GM21619 (cell line): Measurements from ENCODE around the gene BMP5.

Experiments used
- ATAC-seq: cut with Tn5 transposase; IDR thresholded peaks from one replicate; pipeline ENCODE4 v1.9.1; 2021; ENCODE audit not compliant: unreplicated experiment

BMP5 gene

DNA sequence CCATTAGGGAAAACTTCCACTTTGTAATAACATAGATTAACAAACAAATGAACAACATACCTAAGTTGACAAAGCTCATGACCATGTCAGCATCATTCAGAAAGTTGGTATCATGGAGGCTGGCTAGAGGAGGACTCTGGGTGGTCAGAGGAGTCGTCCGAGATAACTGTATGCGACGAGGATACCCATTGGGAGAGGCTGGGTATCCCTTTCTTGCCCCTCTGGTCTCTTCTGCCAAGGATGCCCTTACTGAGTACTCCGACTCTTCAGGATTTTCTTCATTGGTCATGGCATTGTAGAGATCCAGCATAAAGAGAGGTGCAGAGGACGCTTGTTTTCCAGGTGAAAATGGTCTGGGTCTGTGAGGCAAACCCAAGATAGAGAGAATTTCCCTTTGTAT, 1.1 kb downstream of the BMP5 start:
- no peak for ATAC-seq

DNA sequence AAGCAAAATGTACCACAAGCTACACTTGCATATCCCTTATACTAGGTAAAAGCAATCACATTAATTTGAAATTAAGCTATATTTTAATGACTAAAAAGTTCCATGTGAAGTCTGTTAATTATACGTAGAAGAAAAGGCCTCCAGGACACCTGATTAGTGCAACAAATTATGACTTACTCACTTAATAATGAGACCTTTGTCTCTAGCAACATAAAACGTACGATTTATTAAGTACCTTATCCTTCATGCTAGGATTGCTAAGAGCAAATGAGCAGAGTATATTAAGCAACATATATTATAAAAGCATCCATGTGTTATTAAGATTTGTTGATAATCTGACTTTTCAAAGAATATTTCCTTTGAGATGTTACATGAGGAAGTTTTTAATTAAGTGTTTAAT, 2.5 kb downstream of the BMP5 start:
- ATAC-seq: no peak

DNA sequence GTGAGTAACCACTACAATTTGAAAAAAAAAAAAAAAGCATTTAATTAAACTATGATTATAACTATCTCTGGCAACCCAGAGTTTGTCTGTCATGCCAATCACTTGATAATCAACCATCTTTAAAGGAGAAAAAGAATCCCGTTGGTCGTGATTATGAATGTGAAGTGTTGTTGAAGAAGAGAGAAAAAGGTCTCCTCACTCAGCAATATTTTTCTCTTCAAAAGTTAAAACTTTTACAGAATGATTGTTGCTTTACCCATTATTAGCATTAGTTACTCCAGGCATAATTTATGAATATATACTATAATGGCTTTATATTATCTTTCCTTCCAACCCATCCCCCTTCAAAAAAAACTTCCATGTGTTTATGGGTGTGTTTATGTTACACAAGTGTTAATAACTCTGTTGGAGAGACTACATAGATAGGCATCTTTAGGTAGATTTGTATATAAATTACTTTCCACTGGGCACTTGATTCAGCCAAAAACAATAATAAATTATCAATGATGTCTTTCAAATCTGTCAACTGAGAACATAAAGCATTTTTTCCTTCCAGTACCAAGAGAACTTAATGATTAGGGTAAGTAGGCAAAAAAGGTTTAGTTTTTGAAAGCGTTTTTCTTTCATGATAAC, 5.1 kb downstream of the BMP5 start:
- no peak for ATAC-seq

- ATAC-seq: no peak
These were observed 5.7 kb downstream of the BMP5 start for GRCh38 chr6:55869674-55870073.

- peak; percentile 97 for ATAC-seq
These were observed 6.5 kb downstream of the BMP5 start for GRCh38 chr6:55868771-55869479.

- ATAC-seq: no peak
These were observed 7.2 kb downstream of the BMP5 start for GRCh38 chr6:55868176-55868575.

- ATAC-seq: no peak
These were observed 9.3 kb downstream of the BMP5 start for GRCh38 chr6:55866128-55866527.

DNA sequence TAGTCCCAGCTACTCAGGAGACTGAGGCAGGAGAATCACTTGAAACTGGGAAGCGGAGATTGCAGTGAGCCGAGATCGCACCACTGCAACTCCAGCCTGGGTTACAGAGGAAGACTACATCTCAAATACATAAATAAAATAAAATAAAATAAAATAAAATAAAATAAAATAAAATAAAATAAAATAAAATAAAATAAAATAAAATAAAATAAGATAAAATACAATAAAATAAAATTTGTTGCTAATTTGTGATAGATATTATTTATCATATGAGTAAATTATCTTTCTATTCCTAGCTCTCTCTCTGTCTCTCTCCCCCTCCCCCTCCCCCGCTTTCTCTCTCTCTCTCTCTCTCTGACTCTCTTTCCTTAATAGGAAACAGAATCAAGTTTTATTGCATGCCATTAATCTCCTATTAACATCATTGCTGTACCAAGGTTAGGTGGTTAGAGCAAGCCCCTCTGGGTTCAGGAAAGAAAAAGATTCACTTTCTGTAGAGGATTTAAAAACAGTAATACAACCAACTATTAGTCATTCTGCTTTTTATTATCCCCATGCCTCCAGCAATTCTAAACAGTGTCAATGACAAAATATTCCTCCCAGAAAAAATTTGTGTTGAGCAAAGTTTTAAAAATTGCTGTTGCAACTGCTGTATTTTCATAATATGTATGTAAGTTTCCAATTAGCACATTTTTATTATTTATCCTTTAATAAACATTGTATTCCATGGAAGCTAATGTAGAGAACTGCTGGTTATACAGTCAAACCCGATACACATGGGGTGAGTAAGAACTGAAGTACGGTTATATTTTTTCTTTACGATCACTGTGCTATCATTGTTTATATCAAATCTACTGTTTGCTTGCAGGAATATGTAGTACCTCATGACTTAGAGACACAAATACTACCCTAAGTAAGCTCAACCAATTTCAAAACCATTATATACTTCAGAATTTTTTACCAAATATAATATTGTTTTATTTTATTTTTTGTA, 22.1 kb downstream of the BMP5 start:
- no peak for ATAC-seq

- no peak for ATAC-seq
These were observed 34.0 kb downstream of the BMP5 start for GRCh38 chr6:55841341-55841740.

GRCh38 chr6:55839080-55839479, 36.3 kb downstream of the BMP5 start:
- no peak for ATAC-seq

DNA sequence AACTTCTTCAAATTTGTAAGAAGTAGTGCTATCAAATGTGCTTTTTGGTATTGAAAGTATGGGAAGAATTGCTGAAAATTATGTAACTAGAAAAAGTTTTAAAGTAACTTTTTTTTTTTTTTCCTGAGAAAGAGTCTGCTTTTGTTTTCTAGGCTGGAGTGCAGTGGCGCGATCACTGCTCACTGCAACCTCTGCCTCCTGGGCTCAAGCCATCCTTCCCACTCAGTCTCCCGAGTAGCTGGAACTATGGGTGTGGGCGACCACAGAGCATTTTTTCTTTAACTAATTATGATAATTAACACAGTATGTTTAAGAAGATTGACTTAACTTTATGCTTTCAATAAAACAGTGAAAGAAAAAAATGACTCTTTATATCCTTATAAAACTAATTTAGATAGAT, 38.4 kb downstream of the BMP5 start:
- ATAC-seq: no peak

GRCh38 chr6:55836481-55836880, 38.9 kb downstream of the BMP5 start:
- no peak for ATAC-seq

- ATAC-seq: no peak
These were observed 40.2 kb downstream of the BMP5 start for GRCh38 chr6:55835220-55835619.

- peak; percentile 80 for ATAC-seq
These were observed 42.1 kb downstream of the BMP5 start for GRCh38 chr6:55833284-55833683.

DNA sequence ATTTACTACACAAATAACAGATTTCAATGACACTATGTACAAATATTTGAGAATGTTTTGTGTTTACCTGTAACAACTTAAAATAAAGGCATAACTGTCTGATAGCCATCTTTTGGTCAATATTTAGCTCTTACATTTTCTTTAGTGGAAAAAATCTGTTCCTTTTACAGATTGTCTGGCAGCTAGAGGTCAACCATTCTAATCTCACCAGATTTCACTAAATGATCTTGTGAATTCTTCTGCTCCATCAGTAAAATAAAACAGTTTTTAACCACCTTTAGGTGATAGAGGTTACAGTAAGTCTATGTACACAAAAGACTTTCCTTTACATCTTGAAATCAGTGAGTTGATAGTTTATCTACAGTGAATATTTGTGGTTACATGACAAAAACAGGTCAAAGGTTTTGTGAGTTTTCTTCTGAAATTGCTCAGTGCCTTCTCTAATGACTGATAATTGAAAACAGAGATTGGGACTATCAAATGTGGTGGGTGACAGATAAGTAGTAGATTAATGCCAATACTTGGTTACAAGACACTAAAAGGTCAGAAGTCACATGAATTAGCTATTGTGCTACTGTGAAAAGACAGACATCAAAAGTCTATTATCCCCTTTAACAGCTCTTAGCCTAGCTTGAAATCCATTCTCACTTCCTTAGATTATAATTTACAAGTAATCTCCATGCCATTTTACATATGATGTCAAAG, 47.4 kb downstream of the BMP5 start:
- ATAC-seq: no peak

DNA sequence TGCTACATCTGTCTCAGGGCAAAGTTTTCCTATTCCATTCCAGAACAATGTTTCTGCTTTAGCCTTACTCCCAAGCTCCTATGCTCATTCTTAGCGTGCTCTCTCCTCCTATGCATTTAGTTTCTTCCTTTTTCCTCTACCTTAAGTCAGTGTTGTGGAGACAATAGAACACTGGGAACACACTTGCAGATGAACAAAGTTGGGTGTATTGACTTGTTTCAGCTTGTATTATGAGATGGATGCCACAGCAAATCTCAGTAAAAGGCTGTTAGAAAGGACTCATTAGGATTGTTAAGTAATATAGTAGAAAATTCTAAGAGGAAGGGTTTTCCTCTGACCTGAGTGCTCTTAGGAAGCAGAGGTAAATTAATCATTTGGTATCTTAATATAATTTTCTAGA, 48.4 kb downstream of the BMP5 start:
- no peak for ATAC-seq

- no peak for ATAC-seq
These were observed 49.9 kb downstream of the BMP5 start for GRCh38 chr6:55825402-55826051.

GRCh38 chr6:55822815-55823214, 52.6 kb downstream of the BMP5 start:
- ATAC-seq: no peak

DNA sequence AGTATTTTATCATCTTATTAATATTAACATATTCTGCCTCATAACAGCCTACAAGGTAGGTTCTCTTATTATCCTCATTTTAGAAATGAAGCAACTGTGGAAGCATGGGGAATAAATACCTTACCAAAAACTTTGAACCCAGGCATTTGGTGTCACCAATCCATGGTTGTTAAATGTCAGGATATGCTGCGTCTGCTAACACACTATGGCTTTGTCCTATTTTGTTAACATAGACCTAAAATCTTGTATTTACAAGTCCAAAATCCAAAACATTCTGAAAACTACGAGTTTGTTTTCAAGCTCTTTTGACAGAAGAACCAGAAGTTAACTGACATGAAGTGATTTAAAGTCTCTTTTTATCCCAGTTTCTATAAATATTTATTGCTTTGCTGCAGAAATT, 53.4 kb downstream of the BMP5 start:
- no peak for ATAC-seq

DNA sequence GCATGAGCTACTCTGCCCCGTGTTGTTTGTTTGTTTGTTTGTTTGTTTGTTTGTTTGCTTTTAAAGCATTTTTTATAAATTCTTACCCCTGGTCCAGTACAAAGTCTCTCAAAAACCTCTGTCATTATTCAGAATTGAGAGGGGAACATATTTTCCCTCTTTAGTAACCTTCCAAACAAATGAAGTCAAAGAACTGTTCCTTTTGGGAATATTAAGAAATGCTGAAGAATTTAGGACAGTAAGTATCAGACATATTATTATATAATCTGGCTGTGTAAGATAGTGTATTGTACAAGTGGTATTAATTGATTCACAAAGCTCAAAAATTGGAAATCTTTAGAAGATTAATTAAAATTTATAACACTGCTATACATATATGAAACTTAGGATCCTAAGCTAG, 54.7 kb downstream of the BMP5 start:
- ATAC-seq: no peak

DNA sequence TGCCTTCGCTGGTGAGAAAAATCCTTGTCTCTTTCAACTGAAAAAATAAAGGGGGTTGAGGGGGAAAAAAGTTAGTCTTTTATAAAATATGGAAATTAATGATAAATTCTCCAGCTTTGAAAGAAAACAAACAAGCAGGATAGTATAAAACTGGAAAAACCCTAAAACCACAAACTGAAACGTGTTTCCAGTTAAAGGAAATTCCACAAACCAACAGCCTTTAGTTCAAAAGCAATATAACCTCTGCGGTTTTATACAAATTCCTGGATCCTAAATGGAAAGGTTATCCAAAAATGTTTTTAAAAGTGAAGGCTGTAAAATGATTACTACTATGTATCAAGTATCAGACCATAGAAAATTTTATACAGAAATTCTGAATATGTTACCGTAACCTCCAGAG, 55.6 kb downstream of the BMP5 start:
- ATAC-seq: no peak
